H9 (cell line): Measurements from ENCODE around the gene LIPC. TPM values are rescaled to one million over a fixed set of nuclear protein-coding genes. Genes with fewer than 3 reads are reported as not detected.

Source experiments
- DNase-seq: peaks from one replicate; pipeline ENCODE4 v3.0.0-alpha.2; 2017
- H2AFZ ChIP-seq: one replicate; pipeline ENCODE4 v1.6.1; 2013; ENCODE audit warnings: mild to moderate bottlenecking, low read length, control low read depth, moderate library complexity
- H2AK5ac ChIP-seq: 2 replicates; pipeline ENCODE4 v1.6.1; 2013; ENCODE audit warnings: low read length, control low read depth, mixed read lengths; ENCODE audit not compliant: insufficient read length
- H2BK120ac ChIP-seq: one replicate; pipeline ENCODE4 v1.6.1; 2013; ENCODE audit warnings: low read depth, mild to moderate bottlenecking, low read length, control low read depth, inconsistent platforms; ENCODE audit not compliant: poor library complexity, severe bottlenecking
- H2BK12ac ChIP-seq: 2 replicates; pipeline ENCODE4 v1.6.1; 2013; ENCODE audit warnings: low read length, control low read depth, mixed read lengths, low read depth; ENCODE audit not compliant: insufficient read length
- H2BK15ac ChIP-seq: 2 replicates; pipeline ENCODE4 v1.6.1; 2013; ENCODE audit warnings: low read depth, low read length, control low read depth
- H2BK20ac ChIP-seq: one replicate; pipeline ENCODE4 v1.6.1; 2013; ENCODE audit warnings: low read depth, mild to moderate bottlenecking, low read length, control low read depth, inconsistent platforms; ENCODE audit not compliant: poor library complexity, severe bottlenecking
- H2BK5ac ChIP-seq: 2 replicates; pipeline ENCODE4 v1.6.1; 2013; ENCODE audit warnings: low read length, control low read depth, mixed read lengths; ENCODE audit not compliant: insufficient read length
- H3K14ac ChIP-seq: 2 replicates; pipeline ENCODE4 v1.6.1; 2013; ENCODE audit warnings: low read length, control low read depth; ENCODE audit not compliant: insufficient read depth
- H3K18ac ChIP-seq: 2 replicates; pipeline ENCODE4 v1.6.1; 2013; ENCODE audit warnings: low read depth, mild to moderate bottlenecking, mixed read lengths, low read length, control low read depth; ENCODE audit not compliant: insufficient read length
- H3K23ac ChIP-seq: 2 replicates; pipeline ENCODE4 v1.6.1; 2013; ENCODE audit warnings: low read length, control low read depth, mixed read lengths, low read depth; ENCODE audit not compliant: insufficient read length
- H3K23me2 ChIP-seq: 2 replicates; pipeline ENCODE4 v1.6.1; 2013; ENCODE audit warnings: low read depth, mild to moderate bottlenecking, mixed read lengths, low read length, control low read depth; ENCODE audit not compliant: insufficient read length, poor library complexity, severe bottlenecking
- H3K27ac ChIP-seq: 2 replicates; pipeline ENCODE4 v1.5.1; 2013; ENCODE audit warnings: low read length, control low read depth, mixed read lengths, low read depth; ENCODE audit not compliant: insufficient read length
- H3K27me3 ChIP-seq: 2 replicates; pipeline ENCODE4 v1.6.1; 2013; ENCODE audit warnings: low read length, control low read depth, inconsistent platforms; ENCODE audit not compliant: insufficient read depth
- H3K4ac ChIP-seq: 2 replicates; pipeline ENCODE4 v1.6.1; 2013; ENCODE audit warnings: low read depth, mild to moderate bottlenecking, control low read depth, inconsistent platforms, low read length, moderate library complexity
- H3K4me1 ChIP-seq: 2 replicates; pipeline ENCODE4 v1.6.1; 2013; ENCODE audit warnings: low read length, control low read depth, inconsistent platforms; ENCODE audit not compliant: insufficient read depth
- H3K4me2 ChIP-seq: 2 replicates; pipeline ENCODE4 v1.6.1; 2013; ENCODE audit warnings: low read length, control low read depth, mixed read lengths; ENCODE audit not compliant: insufficient read length, insufficient read depth
- H3K56ac ChIP-seq: 2 replicates; pipeline ENCODE4 v1.6.1; 2013; ENCODE audit warnings: low read depth, mild to moderate bottlenecking, mixed read lengths, low read length, control low read depth; ENCODE audit not compliant: insufficient read length
- H3K79me1 ChIP-seq: 2 replicates; pipeline ENCODE4 v1.6.1; 2013; ENCODE audit warnings: low read depth, mild to moderate bottlenecking, moderate library complexity, low read length, control low read depth, inconsistent platforms; ENCODE audit not compliant: insufficient read depth, poor library complexity, severe bottlenecking
- H3K79me2 ChIP-seq: 2 replicates; pipeline ENCODE4 v1.6.1; 2013; ENCODE audit warnings: low read length, control low read depth, inconsistent platforms; ENCODE audit not compliant: insufficient read depth
- H3K9ac ChIP-seq: 2 replicates; pipeline ENCODE4 v1.6.1; 2013; ENCODE audit warnings: low read length, control low read depth, mixed read lengths; ENCODE audit not compliant: insufficient read length; ENCODE audit errors: extremely low read depth
- H3K9me3 ChIP-seq: one replicate; pipeline ENCODE4 v1.6.1; 2013; ENCODE audit warnings: low read depth, low read length, inconsistent platforms; ENCODE audit not compliant: control insufficient read depth
- H3T11ph ChIP-seq: one replicate; pipeline ENCODE4 v1.6.1; 2013; ENCODE audit warnings: mild to moderate bottlenecking, low read length, control low read depth, inconsistent platforms
- H4K20me1 ChIP-seq: one replicate; pipeline ENCODE4 v1.6.1; 2013; ENCODE audit not compliant: control insufficient read depth, insufficient read length, insufficient read depth
- H4K5ac ChIP-seq: 2 replicates; pipeline ENCODE4 v1.6.1; 2013; ENCODE audit warnings: low read depth, mild to moderate bottlenecking, mixed read lengths, low read length, control low read depth; ENCODE audit not compliant: insufficient read length
- H4K8ac ChIP-seq: replicated peaks from 2 replicates; pipeline ENCODE4 v1.6.1; 2013; ENCODE audit warnings: low read length, control low read depth, mixed read lengths, low read depth; ENCODE audit not compliant: insufficient read length
- H4K91ac ChIP-seq: 2 replicates; pipeline ENCODE4 v1.6.1; 2013; ENCODE audit warnings: low read depth, mild to moderate bottlenecking, moderate library complexity, mixed read lengths, low read length, control low read depth; ENCODE audit not compliant: insufficient read length
- H3K27ac Mint-ChIP-seq, 3 experiments: 2 replicates in 2 of 3; 3 replicates in 1 of 3; pipeline ENCODE4 v1.8.0; 2020 to 2021; ENCODE audit warnings: mixed read lengths in 3 of 3, mild to moderate bottlenecking in 1 of 3, moderate library complexity in 1 of 3
- H3K27me3 Mint-ChIP-seq: 2 replicates; pipeline ENCODE4 v1.8.0; 2021; ENCODE audit warnings: low read depth, mild to moderate bottlenecking, moderate library complexity, mixed read lengths
- H3K36me3 Mint-ChIP-seq, 3 experiments: 2 replicates in 2 of 3; 3 replicates in 1 of 3; pipeline ENCODE4 v1.8.0; 2020 to 2021; ENCODE audit warnings: low read depth in 3 of 3, mixed read lengths in 3 of 3; ENCODE audit not compliant: insufficient read depth in 1 of 3
- H3K4me1 Mint-ChIP-seq, 2 experiments: 2 replicates each; pipeline ENCODE4 v1.8.0; 2020; ENCODE audit warnings: mixed read lengths in 2 of 2
- H3K4me3 Mint-ChIP-seq, 2 experiments: 2 replicates in 1 of 2; 3 replicates in 1 of 2; pipeline ENCODE4 v1.8.0; 2020 to 2021; ENCODE audit warnings: mild to moderate bottlenecking in 2 of 2, mixed read lengths in 2 of 2, moderate library complexity in 1 of 2
- H3K9me3 Mint-ChIP-seq, 2 experiments: 2 replicates in 1 of 2; 3 replicates in 1 of 2; pipeline ENCODE4 v1.8.0; 2020; ENCODE audit warnings: mild to moderate bottlenecking in 2 of 2, mixed read lengths in 2 of 2, moderate library complexity in 1 of 2
- WGBS: extraction: QIAGEN DNeasy Blood & Tissue Kit; methylation state at CpG from one replicate; pipeline ENCODE4 v1.1.7; 2013; ENCODE audit warnings: missing lambda C conversion rate, low lambda C conversion rate, mixed read lengths; ENCODE audit not compliant: insufficient read length; ENCODE audit errors: extremely low coverage; 5-methylcytosine and 5-hydroxymethylcytosine counted together
- total RNA-seq: library from RNA; stranded (reverse); gene quantifications from 2 replicates; pipeline ENCODE4 v1.2.1, GENCODE V29; 2021
- TF ChIP-seq, protein P1 (sequence below): fragments of 200-600 bp; sonication (generic); conservative IDR thresholded peaks from 3 replicates; pipeline ENCODE4 v1.8.0; 2021; ENCODE audit warnings: antibody characterized with exemption, mild to moderate bottlenecking

The LIPC gene
- total RNA-seq, 1 experiment from 2014 or later: not detected

DNA sequence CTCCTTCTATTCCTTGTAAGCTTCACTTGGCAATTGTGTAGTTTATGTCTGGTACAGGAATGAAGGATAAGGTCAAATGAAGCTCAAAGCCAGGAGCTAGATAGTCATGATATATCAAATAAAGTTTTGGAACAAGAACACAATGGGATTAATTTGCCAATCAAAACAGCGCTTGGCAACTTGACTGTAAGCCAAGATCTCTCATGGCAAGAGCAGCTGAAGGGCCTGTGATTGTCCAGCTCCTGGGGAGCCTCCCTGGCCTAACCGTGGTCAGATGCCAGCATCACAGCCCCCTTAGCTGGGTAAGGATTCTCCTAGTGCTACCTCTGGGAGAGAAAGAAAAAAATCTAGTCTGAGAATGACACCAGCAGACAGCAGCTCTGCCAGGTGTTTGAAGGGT is 97.2 kb downstream of the LIPC start:
- Mint-ChIP-seq H3K4me1 (no peaks in the 10 kb centered on the region), H3K27me3 (no peaks in the 10 kb centered on the region), H3K9me3 (no peaks in the 10 kb centered on the region), H3K4me3 (no peak overlapping the region), H3K27ac (no peak overlapping the region), H3K36me3 (no peaks in the 10 kb centered on the region)
- Histone ChIP-seq H2AK5ac (no peak overlapping the region), H3K56ac (no peak overlapping the region), H3K27me3 (no peaks in the 10 kb centered on the region), H3K79me2 (no peaks in the 10 kb centered on the region), H3K18ac (no peak overlapping the region), H4K8ac (no peak overlapping the region), H3K27ac (no peak overlapping the region), H3K23me2 (no peaks in the 10 kb centered on the region), H3K23ac (no peak overlapping the region), H2BK15ac (no peak overlapping the region), H2AFZ (no peak overlapping the region), H2BK5ac (no peak overlapping the region), H3K4ac (no peak overlapping the region), H4K91ac (no peak overlapping the region), H2BK20ac (no peak overlapping the region), H3K4me2 (no peak overlapping the region), H3K4me1 (no peaks in the 10 kb centered on the region), H4K20me1 (no peaks in the 10 kb centered on the region), H4K5ac (no peak overlapping the region), H2BK120ac (no peak overlapping the region), H3K14ac (no peak overlapping the region), H3K9ac (no peak overlapping the region), H3K79me1 (no peaks in the 10 kb centered on the region), H2BK12ac (no peak overlapping the region), H3K9me3 (no peaks in the 10 kb centered on the region), H3T11ph (no peak overlapping the region)
- DNase-seq: no peak
- no CpG with 5 or more reads among the region's 2 CpGs for WGBS
- TF ChIP-seq, protein P1, sequence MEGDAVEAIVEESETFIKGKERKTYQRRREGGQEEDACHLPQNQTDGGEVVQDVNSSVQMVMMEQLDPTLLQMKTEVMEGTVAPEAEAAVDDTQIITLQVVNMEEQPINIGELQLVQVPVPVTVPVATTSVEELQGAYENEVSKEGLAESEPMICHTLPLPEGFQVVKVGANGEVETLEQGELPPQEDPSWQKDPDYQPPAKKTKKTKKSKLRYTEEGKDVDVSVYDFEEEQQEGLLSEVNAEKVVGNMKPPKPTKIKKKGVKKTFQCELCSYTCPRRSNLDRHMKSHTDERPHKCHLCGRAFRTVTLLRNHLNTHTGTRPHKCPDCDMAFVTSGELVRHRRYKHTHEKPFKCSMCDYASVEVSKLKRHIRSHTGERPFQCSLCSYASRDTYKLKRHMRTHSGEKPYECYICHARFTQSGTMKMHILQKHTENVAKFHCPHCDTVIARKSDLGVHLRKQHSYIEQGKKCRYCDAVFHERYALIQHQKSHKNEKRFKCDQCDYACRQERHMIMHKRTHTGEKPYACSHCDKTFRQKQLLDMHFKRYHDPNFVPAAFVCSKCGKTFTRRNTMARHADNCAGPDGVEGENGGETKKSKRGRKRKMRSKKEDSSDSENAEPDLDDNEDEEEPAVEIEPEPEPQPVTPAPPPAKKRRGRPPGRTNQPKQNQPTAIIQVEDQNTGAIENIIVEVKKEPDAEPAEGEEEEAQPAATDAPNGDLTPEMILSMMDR: no peak
